Esophagus squamous epithelium (tissue), 5 donors: ENCODE measurements around the gene DDX17. TPM values are rescaled to one million over a fixed set of nuclear protein-coding genes. Genes with fewer than 3 reads are reported as not detected.

Experiments used
- DNase-seq: peaks from one replicate; lab custom pipeline; 2025; lab: John Stamatoyannopoulos, UW
- H3K27ac ChIP-seq, 4 donors: fragments of 200-600 bp; sonication (generic); one replicate each; pipeline ENCODE4 v1.5.1; 2016 to 2019; ENCODE audit warnings: mild to moderate bottlenecking in 1 of 4
- H3K27me3 ChIP-seq, 4 donors: fragments of 200-600 bp; sonication (generic); 1 replicate in 3 of 4; 2 replicates in 1 of 4; pipeline versions ENCODE4 v1.5.1 to v1.6.0; 2017 to 2021; ENCODE audit warnings: antibody characterized with exemption in 1 of 4
- H3K36me3 ChIP-seq, 3 donors: fragments of 200-600 bp; sonication (generic); one replicate each; pipeline ENCODE4 v1.5.1; 2016 to 2019
- H3K4me1 ChIP-seq, 3 donors: fragments of 200-600 bp; sonication (generic); one replicate each; pipeline ENCODE4 v1.5.1; 2017 to 2019
- H3K4me3 ChIP-seq, 4 donors: fragments of 200-600 bp; sonication (generic); 1 replicate in 3 of 4; 2 replicates in 1 of 4; pipeline ENCODE4 v1.5.1; 2016 to 2019; ENCODE audit warnings: mild to moderate bottlenecking in 2 of 4, moderate library complexity in 1 of 4
- H3K9me3 ChIP-seq, 3 donors: fragments of 200-600 bp; sonication (generic); one replicate each; pipeline ENCODE4 v1.5.1; 2016 to 2019
- CTCF ChIP-seq, 6 experiments: fragments of 450-650 bp in 4 of 6; fragments of 200-600 bp in 2 of 6; sonication (generic) in 2 of 6; IDR thresholded peaks; one replicate each; pipeline ENCODE4 v1.5.1; 2016 to 2019; ENCODE audit warnings: antibody characterized with exemption in 6 of 6, mild to moderate bottlenecking in 4 of 6, moderate library complexity in 4 of 6
- POLR2A ChIP-seq, 4 donors: fragments of 450-650 bp; IDR thresholded peaks; one replicate each; pipeline ENCODE4 v1.6.1; 2017; ENCODE audit warnings: antibody characterized with exemption in 4 of 4, mild to moderate bottlenecking in 4 of 4, moderate library complexity in 3 of 4
- WGBS, 2 donors: methylation state at CpG; one replicate each; pipeline ENCODE4 v1.1.5; 2018; 5-methylcytosine and 5-hydroxymethylcytosine counted together
- intact Hi-C: fragments of 100-400 bp; cut with DNase I; formaldehyde crosslinking; loops from one replicate; pipeline ENCODE4 v1.15.0; 2022
- total RNA-seq, 4 donors: library from RNA; depleted of rRNA; stranded (reverse); fragments of >200 nt; gene quantifications; one replicate each; pipeline ENCODE4 v1.1.0, GENCODE V29; 2016
- donor health status: DM: yes; HTN: yes; CAD: no.

DDX17 gene
- total RNA-seq, 4 donors from 2014 or later = 164 to 498 (median 214) TPM

GRCh38 chr22:38461414-38462081 is 44.6 kb downstream of the DDX17 start:
- peak overlapping the region in 3 of 4 donors; percentile 0 to 9 (median 2) for H3K4me3 ChIP-seq
- H3K27me3 ChIP-seq = peaks cover 0 to 93% (median 3%) of the 10 kb centered on the region in 4 donors
- WGBS, 2 donors = 2 to 22% methylated on average over 9 to 25 of the region's 51 CpGs
- TF ChIP-seq POLR2A (IDR thresholded peaks at IDR 0.05) (no peak), CTCF (IDR thresholded peaks at IDR 0.05) (peak in 1 of 6 experiments; percentile 11)
- H3K9me3 ChIP-seq = no peaks in the 10 kb centered on the region
- DNase-seq = no peak
- peaks cover 0 to 10% (median 5%) of the 10 kb centered on the region in 3 donors for H3K4me1 ChIP-seq
- H3K36me3 ChIP-seq = no peaks in the 10 kb centered on the region
- intact Hi-C loops = no loop called here
- H3K27ac ChIP-seq = no peak overlapping the region

GRCh38 chr22:38461057-38461413 is 45.1 kb downstream of the DDX17 start:
- Histone ChIP-seq H3K4me1 (peaks cover 2 to 13% (median 5%) of the 10 kb centered on the region in 3 donors), H3K9me3 (no peaks in the 10 kb centered on the region), H3K36me3 (no peaks in the 10 kb centered on the region), H3K27me3 (peaks cover 0 to 93% (median 5%) of the 10 kb centered on the region in 4 donors), H3K27ac (no peak overlapping the region), H3K4me3 (peak overlapping the region in 2 of 4 donors; percentile 2 to 9)
- WGBS, 2 donors = 39 to 43% methylated on average over 7 to 9 of the region's 9 CpGs
- no peak for TF ChIP-seq POLR2A (IDR thresholded peaks at IDR 0.05)
- TF ChIP-seq CTCF (IDR thresholded peaks at IDR 0.05) = no peak
- no peak for DNase-seq
- intact Hi-C loops = no loop called here

DNA sequence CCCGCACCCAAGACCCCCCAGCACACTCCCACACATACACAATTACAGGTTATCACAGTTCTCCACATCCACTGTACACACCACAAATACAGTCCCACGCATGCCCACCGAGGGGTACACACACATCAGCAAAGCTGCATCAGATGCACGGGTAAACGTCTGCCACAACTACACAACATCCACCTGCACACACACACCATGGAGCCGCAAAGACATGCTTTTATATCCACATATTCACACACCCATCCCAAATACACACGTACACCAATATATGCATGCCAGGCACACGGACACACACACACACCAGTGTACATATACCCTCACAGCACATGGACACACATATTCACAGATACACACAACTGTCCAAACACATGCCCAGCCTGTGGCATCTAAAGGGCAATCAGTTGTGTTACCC is 45.7 kb downstream of the DDX17 start:
- no peak for TF ChIP-seq CTCF (IDR thresholded peaks at IDR 0.05)
- no peaks in the 10 kb centered on the region for H3K9me3 ChIP-seq
- no peaks in the 10 kb centered on the region for H3K36me3 ChIP-seq
- DNase-seq = no peak
- H3K4me1 ChIP-seq = peaks cover 5 to 19% (median 8%) of the 10 kb centered on the region in 3 donors
- 40 to 47% methylated on average over 4 to 7 of the region's 8 CpGs for WGBS, 2 donors
- H3K27me3 ChIP-seq = peaks cover 0 to 93% (median 5%) of the 10 kb centered on the region in 4 donors
- intact Hi-C loops = no loop called here
- no peak overlapping the region for H3K27ac ChIP-seq
- H3K4me3 ChIP-seq = no peak overlapping the region

GRCh38 chr22:38456841-38457699 is 49.0 kb downstream of the DDX17 start:
- Histone ChIP-seq H3K36me3 (no peaks in the 10 kb centered on the region), H3K9me3 (no peaks in the 10 kb centered on the region), H3K27ac (no peak overlapping the region), H3K4me3 (no peak overlapping the region), H3K4me1 (peaks cover 8 to 37% (median 20%) of the 10 kb centered on the region in 3 donors), H3K27me3 (peaks cover 9 to 100% (median 13%) of the 10 kb centered on the region in 4 donors)
- 73 to 79% methylated on average over 14 of the region's 14 CpGs for WGBS, 2 donors
- no peak for DNase-seq
- TF ChIP-seq POLR2A (IDR thresholded peaks at IDR 0.05) (no peak), CTCF (IDR thresholded peaks at IDR 0.05) (no peak)
- intact Hi-C loops = no loop called here
